Activated T-cell treated with anti-CD3 and anti-CD28 coated beads, Interleukin-2, amount 50 U/mL, for 24 hours (primary cell): ENCODE results near the gene RBM4.
"Not testable (repeated sequence)": the region's sequence is repeated elsewhere in the genome, so short reads cannot be mapped to it uniquely, and the experiment has no call there.

Experiments used
- DNase-seq: peaks from one replicate; pipeline ENCODE4 v3.0.0-alpha.2; 2020
- H3K27ac Mint-ChIP-seq: 2 replicates; pipeline ENCODE4 v1.8.0; 2020; ENCODE audit warnings: mild to moderate bottlenecking, mixed read lengths
- H3K27me3 Mint-ChIP-seq: 2 replicates; pipeline ENCODE4 v1.8.0; 2020; ENCODE audit warnings: mixed read lengths
- H3K36me3 Mint-ChIP-seq: 2 replicates; pipeline ENCODE4 v1.8.0; 2020; ENCODE audit warnings: low read depth, mixed read lengths
- H3K4me1 Mint-ChIP-seq: 2 replicates; pipeline ENCODE4 v1.8.0; 2020; ENCODE audit warnings: low read depth, mixed read lengths
- H3K4me3 Mint-ChIP-seq: 2 replicates; pipeline ENCODE4 v1.8.0; 2020; ENCODE audit warnings: mild to moderate bottlenecking, moderate library complexity, mixed read lengths
- H3K9me3 Mint-ChIP-seq: 2 replicates; pipeline ENCODE4 v1.8.0; 2020; ENCODE audit warnings: mixed read lengths

RBM4 gene

DNA sequence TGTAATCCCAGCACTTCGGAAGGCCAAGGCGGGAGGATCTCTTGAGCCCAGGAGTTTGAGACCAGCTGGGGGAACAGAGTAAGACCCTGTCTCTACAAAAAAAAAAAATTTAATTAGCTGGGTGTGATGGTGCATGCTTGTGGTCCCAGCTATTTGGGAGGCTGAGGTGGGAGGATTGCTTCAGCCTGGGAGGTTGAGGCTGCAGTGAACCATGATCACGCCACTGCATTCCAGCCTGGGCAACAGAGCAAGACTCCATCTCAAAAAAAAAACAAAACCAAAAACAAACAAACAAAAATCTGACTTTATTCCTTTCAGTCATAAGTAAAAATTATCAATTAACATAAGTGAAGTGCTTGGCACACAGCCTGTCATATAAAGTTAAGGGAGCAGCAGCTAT lies 31.9 kb upstream of the RBM4 start:
- not testable (repeated sequence) for H3K4me1 Mint-ChIP-seq, H3K27me3 Mint-ChIP-seq, H3K9me3 Mint-ChIP-seq, H3K27ac Mint-ChIP-seq, DNase-seq, H3K4me3 Mint-ChIP-seq
- H3K36me3 Mint-ChIP-seq: peaks cover 33% of the 10 kb centered on the region

- Mint-ChIP-seq H3K4me3 (no peak overlapping the region), H3K4me1 (peaks cover 10% of the 10 kb centered on the region), H3K27ac (no peak overlapping the region), H3K27me3 (no peaks in the 10 kb centered on the region), H3K36me3 (peaks cover 28% of the 10 kb centered on the region), H3K9me3 (no peaks in the 10 kb centered on the region)
- DNase-seq: no peak
Measured at GRCh38 chr11:66607126-66607834, 31.2 kb upstream of the RBM4 start.

- no peaks in the 10 kb centered on the region for H3K9me3 Mint-ChIP-seq
Measured at GRCh38 chr11:66609721-66610617, 28.5 kb upstream of the RBM4 start.

GRCh38 chr11:66612458-66612857 lies 26.0 kb upstream of the RBM4 start:
- no peak for DNase-seq
- Mint-ChIP-seq H3K27me3 (no peaks in the 10 kb centered on the region), H3K4me3 (no peak overlapping the region), H3K27ac (no peak overlapping the region), H3K9me3 (no peaks in the 10 kb centered on the region), H3K4me1 (peaks cover 20% of the 10 kb centered on the region), H3K36me3 (peaks cover 25% of the 10 kb centered on the region)

More at GRCh38 chr11:66609721-66610617, 28.5 kb upstream of the RBM4 start:
- no peak overlapping the region for H3K4me3 Mint-ChIP-seq
- DNase-seq: no peak
- H3K4me1 Mint-ChIP-seq: peaks cover 10% of the 10 kb centered on the region
- peak overlapping the region; percentile 31 for H3K27ac Mint-ChIP-seq
- peaks cover 17% of the 10 kb centered on the region for H3K36me3 Mint-ChIP-seq
- H3K27me3 Mint-ChIP-seq: no peaks in the 10 kb centered on the region

DNA sequence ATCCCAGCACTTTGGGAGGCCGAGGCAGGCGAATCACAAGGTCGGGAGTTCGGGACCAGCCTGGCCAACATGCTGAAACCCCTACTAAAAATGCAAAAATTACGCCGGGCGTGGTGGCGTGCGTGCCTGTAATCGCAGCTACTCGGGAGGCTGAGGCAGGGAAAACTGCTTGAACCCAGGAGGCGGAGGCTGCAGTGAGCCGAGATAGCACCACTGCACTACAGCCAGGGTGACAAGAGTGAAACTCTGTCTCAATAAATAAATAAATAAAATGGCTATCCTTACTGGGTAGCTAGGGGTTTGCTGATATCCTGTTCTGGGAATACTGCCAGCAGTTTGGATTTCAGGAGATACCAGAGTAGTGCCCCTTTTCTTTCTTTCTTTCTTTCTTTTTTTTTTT lies 24.4 kb upstream of the RBM4 start:
- peaks cover 39% of the 10 kb centered on the region for H3K36me3 Mint-ChIP-seq
- no peaks in the 10 kb centered on the region for H3K9me3 Mint-ChIP-seq
- H3K4me1 Mint-ChIP-seq: peaks cover 31% of the 10 kb centered on the region
- H3K27me3 Mint-ChIP-seq: no peaks in the 10 kb centered on the region
- DNase-seq: no peak
- no peak overlapping the region for H3K4me3 Mint-ChIP-seq
- H3K27ac Mint-ChIP-seq: no peak overlapping the region

DNA sequence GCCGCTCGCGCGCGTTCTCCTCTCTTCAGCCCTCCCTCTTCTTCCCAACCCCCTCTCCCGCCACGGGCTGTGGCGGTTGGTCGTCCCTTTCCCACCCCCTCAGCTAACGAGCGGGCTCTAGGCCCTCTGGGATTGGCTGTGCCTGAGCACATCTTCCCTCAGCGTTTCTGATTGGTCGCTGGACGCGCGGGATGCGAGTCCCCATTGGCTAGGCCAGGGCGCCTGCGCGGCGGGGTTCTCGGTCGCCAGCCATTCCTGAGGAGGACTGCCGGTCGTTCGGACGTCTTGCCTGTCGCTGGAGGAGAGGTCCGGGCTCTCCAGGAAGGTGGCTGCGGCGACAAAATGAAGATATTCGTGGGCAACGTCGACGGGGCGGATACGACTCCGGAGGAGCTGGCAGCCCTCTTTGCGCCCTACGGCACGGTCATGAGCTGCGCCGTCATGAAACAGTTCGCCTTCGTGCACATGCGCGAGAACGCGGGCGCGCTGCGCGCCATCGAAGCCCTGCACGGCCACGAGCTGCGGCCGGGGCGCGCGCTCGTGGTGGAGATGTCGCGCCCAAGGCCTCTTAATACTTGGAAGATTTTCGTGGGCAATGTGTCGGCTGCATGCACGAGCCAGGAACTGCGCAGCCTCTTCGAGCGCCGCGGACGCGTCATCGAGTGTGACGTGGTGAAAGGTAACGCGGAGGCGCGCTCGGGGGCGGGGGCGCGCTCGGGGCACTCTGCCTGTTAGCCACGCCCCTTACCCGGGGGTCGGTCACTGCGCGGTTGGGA lies 21.9 kb upstream of the RBM4 start, which contains the start of gene RBM14:
TSS of gene RBM14 (plus strand) at position 252 of the 776 bp plus-strand sequence. CDS start at position 343, 91 bp downstream.
- H3K27ac Mint-ChIP-seq: peak within 1 kb of the TSS; percentile 100
- peak within 1 kb of the TSS; percentile 99 for H3K4me3 Mint-ChIP-seq
- DNase-seq: peak; percentile 98
- H3K9me3 Mint-ChIP-seq: no peaks in the 10 kb centered on the region
- peaks cover 40% of the 10 kb centered on the region for H3K4me1 Mint-ChIP-seq
- H3K36me3 Mint-ChIP-seq: peaks cover 61% of the 10 kb centered on the region
- no peaks in the 10 kb centered on the region for H3K27me3 Mint-ChIP-seq

DNA sequence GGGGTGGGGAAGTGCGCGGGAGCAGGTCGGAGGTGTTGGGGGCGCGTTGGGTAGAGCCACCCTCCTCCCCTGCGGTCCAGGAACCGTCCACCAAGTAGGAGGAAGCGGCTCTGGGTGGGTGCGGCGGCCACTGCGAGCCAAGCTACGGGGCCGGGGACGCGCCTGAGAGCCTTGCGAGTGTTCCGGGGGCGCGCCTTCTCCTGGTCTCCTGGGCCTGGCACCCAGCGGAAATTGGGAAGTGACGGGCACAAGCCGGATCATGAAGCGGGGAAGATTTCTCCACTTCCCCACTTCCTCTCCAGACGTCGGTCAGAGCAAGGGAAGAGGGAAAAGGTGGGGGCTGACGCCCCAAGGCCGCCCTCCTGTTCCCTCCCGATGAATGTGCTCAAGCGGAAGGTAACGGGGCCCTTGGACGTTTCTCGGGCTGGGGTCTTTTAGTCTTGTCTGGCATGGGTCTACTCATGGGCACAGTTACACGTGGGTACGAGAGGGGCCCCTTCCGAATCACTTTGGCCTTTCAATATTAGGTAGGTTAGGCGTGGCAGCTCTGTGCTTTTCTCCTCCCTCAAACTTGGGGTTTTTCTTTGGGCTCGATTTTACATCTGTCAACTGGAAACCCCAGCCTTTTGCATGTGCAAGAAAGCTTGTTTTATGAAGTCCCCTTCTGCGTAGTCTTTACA lies 21.2 kb upstream of the RBM4 start:
- Mint-ChIP-seq H3K27me3 (no peaks in the 10 kb centered on the region), H3K4me1 (peaks cover 47% of the 10 kb centered on the region), H3K27ac (peak overlapping the region; percentile 100), H3K4me3 (peak overlapping the region; percentile 99), H3K36me3 (peaks cover 69% of the 10 kb centered on the region), H3K9me3 (no peaks in the 10 kb centered on the region)
- no peak for DNase-seq

GRCh38 chr11:66619080-66619554 lies 19.4 kb upstream of the RBM4 start:
- Mint-ChIP-seq H3K9me3 (no peaks in the 10 kb centered on the region), H3K36me3 (peaks cover 87% of the 10 kb centered on the region), H3K4me1 (peaks cover 65% of the 10 kb centered on the region), H3K4me3 (peak overlapping the region; percentile 99), H3K27ac (peak overlapping the region; percentile 100), H3K27me3 (no peaks in the 10 kb centered on the region)
- DNase-seq: no peak

DNA sequence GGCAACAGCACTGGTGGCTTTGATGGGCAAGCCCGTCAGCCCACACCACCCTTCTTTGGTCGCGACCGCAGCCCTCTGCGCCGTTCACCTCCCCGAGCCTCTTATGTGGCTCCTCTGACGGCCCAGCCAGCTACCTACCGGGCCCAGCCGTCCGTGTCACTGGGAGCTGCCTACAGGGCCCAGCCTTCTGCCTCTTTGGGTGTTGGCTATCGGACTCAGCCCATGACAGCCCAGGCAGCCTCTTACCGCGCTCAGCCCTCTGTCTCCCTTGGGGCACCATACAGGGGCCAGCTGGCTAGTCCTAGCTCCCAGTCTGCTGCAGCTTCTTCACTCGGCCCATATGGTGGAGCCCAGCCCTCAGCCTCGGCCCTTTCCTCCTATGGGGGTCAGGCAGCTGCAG lies 14.1 kb upstream of the RBM4 start:
- Mint-ChIP-seq H3K4me3 (no peak overlapping the region), H3K9me3 (no peaks in the 10 kb centered on the region), H3K4me1 (peaks cover 81% of the 10 kb centered on the region), H3K27me3 (no peaks in the 10 kb centered on the region), H3K36me3 (peaks cover 97% of the 10 kb centered on the region), H3K27ac (peak overlapping the region; percentile 50)
- no peak for DNase-seq

- Mint-ChIP-seq H3K4me1 (peaks cover 82% of the 10 kb centered on the region), H3K27me3 (no peaks in the 10 kb centered on the region), H3K27ac (peak overlapping the region; percentile 50), H3K9me3 (no peaks in the 10 kb centered on the region), H3K4me3 (no peak overlapping the region), H3K36me3 (peaks cover 99% of the 10 kb centered on the region)
- no peak for DNase-seq
Measured at GRCh38 chr11:66625041-66625751, 13.3 kb upstream of the RBM4 start.

DNA sequence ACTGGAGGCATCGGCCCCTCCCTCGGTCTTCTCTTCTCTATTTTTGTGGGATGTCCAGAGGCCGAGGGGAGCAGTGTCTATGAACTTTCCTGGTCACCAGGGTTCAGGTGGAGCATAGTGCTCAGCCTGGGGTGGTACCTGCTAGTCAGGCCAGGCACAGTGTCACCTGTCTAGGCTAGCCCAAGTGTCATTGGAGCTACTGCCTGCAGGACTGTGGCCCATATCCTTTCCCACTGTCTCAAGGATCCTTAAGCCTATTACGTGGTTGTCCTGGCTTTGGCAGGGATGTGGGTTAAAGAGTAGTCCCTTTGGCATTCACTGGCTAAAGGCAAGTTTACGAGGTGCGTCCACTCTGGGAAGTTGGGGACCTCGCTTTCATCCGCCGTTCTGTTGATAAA lies 12.8 kb upstream of the RBM4 start:
- peaks cover 78% of the 10 kb centered on the region for H3K4me1 Mint-ChIP-seq
- no peak overlapping the region for H3K4me3 Mint-ChIP-seq
- no peak for DNase-seq
- H3K27ac Mint-ChIP-seq: peak overlapping the region; percentile 11
- H3K36me3 Mint-ChIP-seq: peaks cover 98% of the 10 kb centered on the region
- no peaks in the 10 kb centered on the region for H3K27me3 Mint-ChIP-seq
- no peaks in the 10 kb centered on the region for H3K9me3 Mint-ChIP-seq

GRCh38 chr11:66626382-66626781 lies 12.1 kb upstream of the RBM4 start:
- Mint-ChIP-seq H3K9me3 (no peaks in the 10 kb centered on the region), H3K36me3 (peaks cover 95% of the 10 kb centered on the region), H3K27ac (peak overlapping the region; percentile 30), H3K4me3 (no peak overlapping the region), H3K27me3 (no peaks in the 10 kb centered on the region), H3K4me1 (peaks cover 73% of the 10 kb centered on the region)
- DNase-seq: no peak

GRCh38 chr11:66626926-66627325 lies 11.6 kb upstream of the RBM4 start:
- Mint-ChIP-seq H3K9me3 (no peaks in the 10 kb centered on the region), H3K4me1 (peaks cover 70% of the 10 kb centered on the region), H3K4me3 (no peak overlapping the region), H3K27ac (peak overlapping the region; percentile 62), H3K36me3 (peaks cover 95% of the 10 kb centered on the region), H3K27me3 (no peaks in the 10 kb centered on the region)
- DNase-seq: no peak
